NOMO-1 (cell line): ENCODE results near the gene NSD2.
"Not testable (repeated sequence)": the region's sequence is repeated elsewhere in the genome, so short reads cannot be mapped to it uniquely, and the experiment has no call there.

Source experiments
- DNase-seq, 2 experiments: peaks; one replicate each; lab custom pipeline; 2025; ENCODE audit not compliant: unreplicated experiment in 2 of 2; lab: John Stamatoyannopoulos, UW

The NSD2 gene

DNA sequence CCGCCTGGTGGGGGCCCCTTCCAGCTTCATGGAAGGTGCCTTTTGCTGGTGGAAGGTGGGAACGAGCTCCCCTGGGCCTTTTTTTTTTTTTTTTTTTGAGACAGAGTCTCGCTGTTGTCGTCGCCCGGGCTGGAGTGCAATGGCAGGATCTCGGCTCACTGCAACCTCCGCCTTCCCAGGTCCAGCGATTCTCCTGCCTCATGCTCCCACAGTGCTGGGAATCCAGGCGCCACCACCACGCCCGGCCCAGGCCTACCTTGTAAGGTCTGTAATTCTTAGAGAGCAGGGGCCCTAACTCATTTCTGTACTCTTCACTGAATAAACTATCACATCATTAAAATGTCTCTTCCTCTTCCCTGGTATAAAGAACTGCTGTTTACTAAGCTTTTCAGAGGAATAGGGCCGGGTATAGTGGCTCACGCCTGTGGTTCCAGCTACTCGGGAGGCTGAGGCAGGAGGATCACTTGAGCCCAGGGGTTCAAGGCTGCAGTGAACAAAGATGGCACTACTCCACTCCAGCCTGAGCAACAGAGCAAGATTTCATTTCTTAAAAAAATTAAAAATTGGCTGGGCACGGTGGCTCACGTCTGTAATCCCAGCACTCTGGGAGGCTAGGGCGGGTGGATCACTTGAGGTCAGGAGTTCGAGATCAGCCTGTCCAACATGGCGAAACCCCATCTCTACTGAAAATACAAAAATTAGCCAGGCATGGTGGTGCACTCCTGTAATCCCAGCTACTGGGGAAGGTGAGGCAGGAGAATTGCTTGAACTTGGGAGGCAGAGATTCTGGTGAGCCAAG is 122.7 kb downstream of the NSD2 start:
- DNase-seq = not testable (repeated sequence)

DNA sequence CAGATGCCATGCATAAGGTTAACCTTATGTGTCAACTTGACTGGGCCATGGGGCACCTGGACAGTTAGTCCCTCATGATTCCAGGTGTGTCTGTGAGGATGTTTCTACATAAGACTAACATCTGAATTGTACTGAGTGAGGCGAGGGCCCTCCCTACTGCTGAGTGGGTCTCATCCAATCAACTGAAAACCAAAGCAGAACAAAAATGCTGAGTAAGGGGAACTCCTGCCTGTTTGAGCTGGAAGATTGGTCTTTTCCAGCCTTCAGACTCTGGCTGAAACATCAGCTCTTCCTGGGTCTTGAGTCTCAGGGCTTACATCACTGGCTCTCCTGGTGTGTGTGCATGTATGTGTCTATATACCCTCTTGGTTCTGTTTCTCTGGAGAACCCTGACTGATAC is 123.7 kb downstream of the NSD2 start:
- DNase-seq = no peak

DNA sequence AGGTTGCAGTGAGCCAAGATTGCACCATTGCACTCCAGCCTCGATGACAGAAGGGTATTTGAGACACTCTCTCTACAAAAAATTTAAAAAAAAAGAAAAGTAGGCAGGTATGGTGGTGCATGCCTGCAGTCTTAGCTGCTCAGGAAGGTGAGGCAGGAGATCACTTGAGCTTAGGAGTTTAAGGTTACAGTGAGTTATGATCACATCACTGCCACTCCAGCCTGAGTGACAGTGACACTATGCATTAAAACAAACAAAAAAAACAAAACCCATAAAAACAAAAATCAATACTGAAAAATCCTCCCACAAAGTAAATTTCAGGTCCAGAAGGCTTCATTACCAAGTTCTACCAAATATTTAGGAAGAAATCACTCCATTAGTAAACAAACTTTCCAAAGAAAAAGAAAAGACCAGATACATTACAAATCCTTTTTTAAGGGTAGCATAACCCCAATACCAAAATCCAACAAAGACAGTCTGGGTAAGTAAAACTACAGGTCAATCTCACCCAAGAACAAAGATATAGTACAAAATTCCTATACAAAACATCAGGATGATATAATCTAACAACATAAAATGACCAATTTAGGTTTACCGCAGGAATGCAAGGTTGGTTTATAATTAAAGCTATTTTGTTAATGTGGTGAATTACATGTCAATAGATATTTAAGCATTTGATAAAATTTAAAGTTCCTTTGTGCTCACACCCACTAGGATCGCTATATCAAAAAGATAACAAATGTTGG is 125.8 kb downstream of the NSD2 start:
- DNase-seq = no peak

DNA sequence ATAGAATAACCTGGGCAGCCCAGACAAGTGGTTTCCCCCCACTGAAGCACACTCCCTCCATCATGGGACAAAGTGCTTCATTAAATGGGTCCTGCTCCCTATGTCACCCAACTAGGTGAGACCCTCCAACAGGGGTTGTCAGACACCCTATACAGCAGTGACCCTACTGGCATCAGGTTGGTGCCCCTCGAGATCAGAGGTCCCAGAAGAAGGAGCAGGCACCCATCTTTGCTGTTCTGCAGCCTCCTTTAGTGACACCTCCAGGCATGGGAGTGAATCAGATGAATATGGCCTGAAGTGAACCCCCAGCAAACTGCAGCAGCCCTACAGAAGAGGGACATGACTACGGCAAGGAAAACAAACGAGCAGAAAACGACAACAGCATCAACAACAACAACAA is 126.5 kb downstream of the NSD2 start:
- no peak for DNase-seq

DNA sequence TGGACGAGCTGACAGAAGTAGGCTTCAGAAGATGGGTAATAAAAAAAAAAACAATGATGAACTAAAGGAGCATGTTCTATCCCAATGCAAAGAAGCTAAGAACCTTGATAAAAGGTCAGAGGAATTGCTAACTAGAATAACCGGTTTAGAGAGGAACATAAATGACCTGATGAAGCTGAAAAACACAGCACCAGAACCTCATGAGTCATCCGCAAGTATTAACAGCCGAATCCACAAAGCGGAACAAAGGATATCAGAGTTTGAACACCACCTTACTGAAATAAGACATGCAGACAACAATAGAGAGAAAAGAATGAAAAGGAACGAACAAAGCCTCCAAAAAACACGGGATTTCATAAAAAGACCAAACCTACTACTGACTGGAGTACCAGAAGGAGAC is 127.1 kb downstream of the NSD2 start:
- peak; percentile 11 to 41 for DNase-seq

DNA sequence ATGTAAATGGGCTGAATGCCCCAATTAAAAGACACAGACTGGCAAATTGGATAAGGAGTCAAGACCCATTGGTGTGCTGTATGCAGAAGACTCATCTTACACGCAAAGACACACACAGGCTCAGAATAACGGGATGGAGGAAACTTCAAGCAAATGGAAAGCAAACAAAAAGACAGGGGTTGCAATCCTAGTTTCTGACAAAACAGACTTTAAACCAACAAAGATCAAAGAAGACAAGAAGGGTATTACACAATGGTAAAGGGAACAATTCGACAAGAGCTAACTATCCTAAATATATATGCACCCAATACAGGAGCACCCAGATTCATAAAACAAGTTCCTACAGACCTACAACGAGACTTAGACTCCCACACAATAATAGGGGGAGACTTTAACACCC is 128.1 kb downstream of the NSD2 start:
- not testable (repeated sequence) for DNase-seq

DNA sequence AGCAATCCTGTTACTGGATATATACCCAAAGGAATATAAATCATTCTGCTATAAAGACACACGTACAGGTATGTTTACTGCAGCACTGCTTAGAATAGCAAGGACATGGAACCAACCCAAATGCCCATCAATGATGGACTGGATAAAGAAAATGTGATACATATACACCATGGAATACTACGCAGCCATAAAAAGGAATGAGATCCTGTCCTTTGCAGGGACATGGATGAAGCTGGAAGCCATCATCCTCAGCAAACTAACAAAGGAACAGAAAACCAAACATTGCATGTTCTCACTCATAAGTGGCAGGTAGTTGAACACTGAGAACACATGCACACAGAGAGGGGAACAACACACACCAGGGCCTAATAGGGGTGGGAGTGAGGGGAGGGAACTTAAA is 132.2 kb downstream of the NSD2 start:
- DNase-seq = not testable (repeated sequence)

DNA sequence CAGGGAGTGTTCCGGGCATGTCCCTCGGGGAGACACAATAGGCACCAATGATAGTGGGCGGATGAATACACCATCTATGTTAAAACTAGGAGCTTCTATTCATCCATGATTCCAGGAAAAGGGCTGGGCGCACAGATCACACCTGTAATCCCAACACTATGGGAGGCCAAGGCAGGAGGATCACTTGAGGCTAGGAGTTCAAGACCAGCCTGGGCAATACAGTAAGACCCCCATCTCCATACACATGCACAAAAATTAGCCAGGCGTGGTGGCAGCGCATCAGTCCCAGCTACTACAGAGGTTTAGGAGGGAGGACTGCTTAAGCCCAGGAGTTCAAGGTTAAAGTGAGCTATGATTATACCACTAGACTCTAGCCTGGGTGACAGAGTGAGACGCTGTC is 135.2 kb downstream of the NSD2 start:
- DNase-seq = no peak

DNA sequence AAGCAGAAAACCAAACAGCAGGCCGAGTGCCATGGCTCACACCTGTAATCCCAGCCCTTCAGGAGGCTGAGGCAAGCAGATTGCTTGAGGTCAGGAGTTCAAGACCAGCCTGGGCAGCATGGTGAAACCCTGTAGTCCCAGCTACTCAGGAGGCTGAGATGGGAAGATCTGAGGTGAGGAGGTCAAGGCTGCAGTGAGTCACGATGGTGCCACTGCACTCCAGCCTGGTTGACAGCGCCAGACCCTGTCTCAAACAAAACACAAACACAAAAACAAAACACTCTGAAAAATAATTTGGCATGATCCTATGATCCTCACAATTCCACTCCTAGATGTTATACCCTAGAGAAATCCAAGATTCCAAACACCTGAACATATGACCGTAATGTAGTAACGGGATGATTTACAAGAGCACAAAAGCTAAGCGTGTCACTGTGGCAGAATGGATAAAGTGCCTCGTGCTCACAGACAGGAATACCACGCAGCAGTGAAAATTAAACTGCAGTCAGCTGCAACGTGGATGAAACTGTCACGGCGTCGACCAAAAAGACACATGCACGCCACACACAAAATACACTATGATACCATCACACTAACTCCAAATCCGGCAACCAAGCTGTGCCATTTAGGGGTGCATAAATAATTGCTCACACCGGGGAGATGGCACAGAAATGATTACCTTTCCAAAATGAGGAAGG is 135.9 kb downstream of the NSD2 start:
- DNase-seq = no peak

DNA sequence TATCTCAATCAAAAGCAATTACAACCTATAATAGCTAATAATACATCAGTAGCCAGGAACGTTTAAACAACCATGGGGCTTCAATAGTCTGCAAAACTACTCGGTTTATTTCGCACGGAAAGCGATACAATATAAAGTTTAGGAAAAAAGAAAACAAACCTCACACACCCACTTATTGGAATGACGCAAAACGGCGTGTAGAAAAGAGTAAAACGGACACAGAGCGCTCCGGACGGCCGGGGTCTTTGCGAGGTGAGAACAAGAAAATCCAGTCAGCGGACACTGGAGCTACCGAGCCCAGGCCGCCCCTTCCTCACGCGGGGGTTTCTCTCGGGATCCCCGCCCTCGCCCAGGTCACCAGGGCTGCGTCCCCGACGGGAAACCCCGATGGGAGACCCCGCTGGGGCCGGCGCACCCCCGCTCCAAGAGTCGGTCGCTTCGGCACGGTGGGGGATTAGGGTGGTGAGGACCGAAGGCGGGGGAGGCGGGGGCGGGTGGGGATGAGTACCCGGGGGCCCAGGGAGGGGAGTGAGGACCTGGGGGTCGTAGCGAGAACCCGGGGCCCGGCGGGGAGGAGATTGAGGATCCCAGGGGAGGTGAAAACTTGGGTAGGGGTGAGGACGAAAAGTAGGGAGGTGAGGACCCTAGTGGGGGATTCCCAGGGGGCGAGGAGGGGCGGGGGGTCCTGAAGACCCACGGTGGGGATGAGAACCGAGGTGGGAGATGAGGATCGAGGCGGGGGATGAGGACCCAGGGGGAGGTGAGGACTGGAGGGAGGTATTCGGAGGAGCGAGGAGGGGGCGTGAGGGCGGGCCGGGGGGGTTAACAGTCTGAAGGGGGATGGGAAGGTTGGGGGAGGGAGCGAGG is 136.8 kb downstream of the NSD2 start:
- no peak for DNase-seq

DNA sequence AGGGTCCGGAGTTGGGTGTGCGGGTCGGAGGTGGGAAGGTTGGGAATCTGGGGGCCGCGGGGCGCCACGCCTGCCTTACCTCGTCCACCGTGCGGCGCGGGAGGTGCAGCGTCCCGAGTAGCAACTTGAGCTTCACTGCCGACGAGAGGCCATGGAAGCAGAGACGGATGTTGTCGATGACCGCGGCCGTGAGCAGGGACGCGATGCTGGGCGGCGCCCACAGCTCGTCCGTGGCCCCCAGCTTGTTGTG is 137.4 kb downstream of the NSD2 start:
- no peak for DNase-seq

DNA sequence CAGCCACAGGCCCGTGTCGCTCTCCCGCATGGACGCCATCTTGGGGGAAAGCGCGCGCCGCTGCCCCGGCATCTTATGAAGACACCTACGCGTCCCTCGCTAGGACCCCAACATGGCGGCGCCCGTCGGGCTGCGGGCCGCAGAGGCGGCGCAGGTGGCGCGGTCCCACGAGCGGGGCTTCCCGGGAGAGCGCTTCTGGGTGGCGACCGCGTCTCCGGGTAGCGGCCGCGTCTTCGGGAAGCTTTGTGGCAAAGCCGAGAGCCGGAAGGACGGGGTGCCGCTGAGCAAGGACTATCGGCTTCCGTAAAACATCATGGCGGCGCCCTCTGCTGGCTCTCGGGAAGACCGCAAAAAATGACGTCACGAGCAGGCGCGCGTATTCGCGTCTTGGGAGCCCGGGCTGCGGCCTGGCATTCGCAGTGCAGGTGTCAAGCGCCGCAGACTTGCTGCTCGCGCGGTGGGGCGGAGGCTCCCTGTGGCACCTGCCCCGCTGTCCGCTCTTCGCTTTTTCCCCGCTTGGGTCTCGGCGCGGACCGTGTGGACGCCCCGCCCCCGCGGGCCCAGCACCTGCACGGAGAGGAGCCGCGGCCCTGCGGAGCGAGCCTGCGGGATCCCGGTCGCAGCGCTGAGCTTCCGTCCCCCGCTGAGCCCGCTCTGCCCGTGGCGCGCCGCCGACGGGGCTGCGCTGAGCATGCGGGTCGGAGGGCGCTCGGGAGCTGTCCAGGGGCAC is 137.9 kb downstream of the NSD2 start, which contains the start of gene NELFA:
Gene NELFA, minus strand, starts transcription at position 54 of the 730 bp plus-strand sequence. Its CDS starts 15 bp downstream, at position 39.
- DNase-seq = peak; percentile 89 to 90

DNA sequence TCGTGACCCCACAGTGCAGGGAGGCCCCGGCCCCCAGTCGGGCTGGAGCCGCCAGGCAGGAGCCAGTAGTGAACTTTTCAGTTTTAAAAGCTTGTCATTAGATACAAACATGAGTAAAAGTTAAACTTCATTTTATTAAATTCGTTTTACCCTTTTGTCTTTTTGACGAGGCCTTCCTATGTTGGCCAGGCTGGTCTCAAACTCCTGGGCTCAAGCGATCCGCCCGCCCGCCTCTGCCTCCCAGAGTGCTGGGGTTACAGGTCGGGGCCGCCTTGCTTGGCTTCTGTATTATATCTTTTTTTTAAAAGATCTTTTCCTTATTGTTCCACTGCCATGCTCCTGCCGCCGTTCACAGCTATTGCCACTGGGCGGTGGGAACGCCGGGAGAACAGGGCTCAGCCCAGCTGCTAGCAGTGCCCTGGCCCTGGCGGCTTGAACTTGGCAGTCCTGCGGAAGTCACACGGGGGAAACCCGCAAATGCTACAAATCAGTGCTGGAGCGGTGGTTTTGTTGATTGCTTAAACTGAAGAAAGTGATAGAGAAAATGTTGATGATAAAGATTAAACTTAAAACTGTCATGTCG is 138.5 kb downstream of the NSD2 start:
- peak; percentile 55 to 57 for DNase-seq

DNA sequence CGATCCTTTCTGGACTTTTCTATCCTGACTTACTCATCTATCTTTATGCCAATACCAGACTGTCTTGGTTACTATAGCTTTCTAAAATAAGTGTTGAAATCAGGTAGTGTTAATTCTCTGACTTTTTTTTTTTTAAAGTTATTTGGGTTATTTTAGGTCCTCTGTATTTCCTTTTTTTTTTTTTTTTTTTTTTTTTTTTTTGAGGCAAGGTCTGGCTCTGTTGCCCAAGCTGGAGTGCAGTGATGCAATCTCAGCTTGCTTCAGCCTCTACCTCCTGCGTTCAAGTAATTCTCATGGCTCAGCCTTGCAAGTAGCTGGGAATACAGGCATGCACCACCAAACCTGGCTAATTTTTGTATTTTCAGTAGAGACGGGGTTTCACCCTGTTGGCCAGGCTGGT is 140.4 kb downstream of the NSD2 start:
- DNase-seq = peak; percentile 57 to 74

DNA sequence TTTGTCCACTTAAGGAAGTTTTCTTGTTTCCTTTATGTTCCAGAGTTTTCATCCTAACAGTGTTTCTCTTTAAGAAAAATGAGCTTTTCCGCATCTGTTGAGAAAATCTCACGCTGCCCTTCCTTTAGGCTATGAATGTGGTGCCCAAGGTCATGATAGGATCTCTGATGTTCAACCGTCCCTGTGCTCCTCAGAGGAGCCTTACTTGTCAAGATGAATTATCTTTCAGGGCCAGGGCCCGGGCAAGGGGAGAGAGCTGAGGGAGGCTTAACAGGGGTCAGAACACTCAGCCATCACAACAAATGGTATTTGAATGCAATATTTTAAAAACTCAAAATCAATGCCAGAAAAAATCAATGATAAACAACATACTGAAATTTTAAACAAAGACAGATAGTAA is 143.8 kb downstream of the NSD2 start:
- no peak for DNase-seq

DNA sequence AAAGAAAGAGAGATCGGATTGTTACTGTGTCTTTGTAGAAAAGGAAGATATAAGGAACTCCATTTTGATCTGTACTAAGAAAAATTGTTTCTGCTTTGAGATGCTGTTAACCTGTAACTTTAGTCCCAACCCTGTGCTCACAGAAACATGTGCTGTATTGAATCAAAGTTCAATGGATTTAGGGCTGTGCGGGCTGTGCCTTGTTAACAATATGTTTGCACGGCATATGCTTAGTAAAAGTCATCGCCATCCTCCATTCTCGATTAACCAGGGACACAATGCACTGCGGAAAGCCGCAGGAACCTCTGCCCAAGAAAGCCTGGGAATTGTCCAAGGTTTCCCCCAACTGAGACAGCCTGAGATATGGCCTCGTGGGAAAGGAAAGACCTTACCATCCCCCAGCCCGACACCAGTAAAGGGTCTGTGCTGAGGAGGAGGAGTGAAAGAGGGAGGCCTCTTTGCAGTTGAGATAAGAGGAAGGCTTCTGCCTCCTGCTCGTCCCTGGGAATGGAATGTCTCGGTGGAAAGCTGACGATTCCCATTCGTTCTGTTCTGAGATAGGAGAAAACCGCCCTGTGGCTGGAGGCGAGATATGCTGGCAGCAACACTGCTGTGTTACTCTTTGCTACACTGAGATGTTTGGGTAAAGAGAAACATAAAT is 150.3 kb downstream of the NSD2 start:
- not testable (repeated sequence) for DNase-seq

DNA sequence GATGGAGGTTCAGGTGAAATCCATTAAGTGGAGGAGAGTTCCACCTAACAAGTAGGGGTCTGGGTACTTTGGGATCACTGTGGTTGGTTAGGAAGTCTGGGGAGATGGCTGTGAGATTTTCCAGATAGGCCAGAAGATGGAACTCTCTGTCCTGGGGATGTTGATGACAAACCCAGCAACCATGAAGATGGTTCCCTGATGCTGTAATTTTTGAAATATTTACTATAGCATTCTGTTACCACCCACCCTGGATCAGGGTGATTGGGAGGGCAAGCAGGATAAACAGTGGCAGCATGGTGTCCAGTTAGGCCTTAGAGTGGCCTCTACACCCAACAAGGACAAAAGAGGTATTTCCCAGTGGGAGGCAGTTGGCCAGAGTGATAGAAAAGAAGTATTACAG is 153.5 kb downstream of the NSD2 start:
- DNase-seq = no peak

DNA sequence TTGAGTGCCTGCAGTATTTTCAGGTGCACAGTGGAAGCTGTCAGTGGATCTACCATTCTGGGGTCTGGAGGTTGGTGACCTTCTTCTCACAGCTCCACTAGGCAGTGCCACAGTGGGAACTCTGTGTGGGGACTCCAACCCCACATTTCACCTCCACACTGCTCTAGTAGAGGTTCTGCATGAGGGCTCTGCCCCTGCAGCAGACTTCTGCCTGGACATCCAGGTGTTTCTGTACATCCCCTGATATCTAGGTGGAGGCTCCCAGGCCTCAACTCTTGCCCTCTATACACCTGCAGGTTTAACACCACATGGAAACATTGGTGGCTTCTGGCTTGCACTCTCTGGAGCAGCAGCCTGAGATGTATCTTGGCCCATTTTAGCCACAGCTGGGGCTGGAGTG is 154.6 kb downstream of the NSD2 start:
- no peak for DNase-seq

DNA sequence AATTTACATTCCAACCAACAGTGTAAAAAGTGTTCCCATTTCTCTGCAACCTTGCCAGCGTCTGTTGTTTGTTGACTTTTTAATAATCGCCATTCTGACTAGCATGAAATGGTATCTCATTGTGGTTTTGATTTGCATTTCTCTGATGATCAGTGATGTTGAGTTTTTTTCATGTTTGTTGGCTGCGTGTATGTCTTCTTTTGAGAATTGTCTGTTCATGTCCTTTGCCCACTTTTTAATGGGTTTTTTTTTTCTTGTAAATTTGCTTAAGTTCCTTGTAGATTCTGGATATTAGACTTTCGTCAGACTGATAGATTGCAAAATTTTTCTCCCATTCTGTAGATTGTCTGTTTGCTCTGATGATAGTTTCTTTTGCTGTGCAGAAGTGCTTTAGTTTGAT is 155.9 kb downstream of the NSD2 start:
- not testable (repeated sequence) for DNase-seq
